A673 (cell line): ENCODE results near the gene TRERF1.

Source experiments
- EZH2 ChIP-seq: fragments of 200-600 bp; sonication (generic); IDR thresholded peaks from 2 replicates; pipeline ENCODE4 v1.6.1; 2017; ENCODE audit warnings: borderline replicate concordance, low read depth, mild to moderate bottlenecking, mixed read lengths, antibody characterized with exemption, low read length; ENCODE audit not compliant: poor library complexity, severe bottlenecking
- TF ChIP-seq, protein P1 (sequence below): fragments of 300-800, 200-600 bp; sonication (generic); conservative IDR thresholded peaks from 2 replicates; pipeline ENCODE4 v1.5.1; 2017; ENCODE audit warnings: low read depth, mild to moderate bottlenecking, antibody characterized with exemption, low read length, moderate library complexity, mixed read lengths

DNA sequence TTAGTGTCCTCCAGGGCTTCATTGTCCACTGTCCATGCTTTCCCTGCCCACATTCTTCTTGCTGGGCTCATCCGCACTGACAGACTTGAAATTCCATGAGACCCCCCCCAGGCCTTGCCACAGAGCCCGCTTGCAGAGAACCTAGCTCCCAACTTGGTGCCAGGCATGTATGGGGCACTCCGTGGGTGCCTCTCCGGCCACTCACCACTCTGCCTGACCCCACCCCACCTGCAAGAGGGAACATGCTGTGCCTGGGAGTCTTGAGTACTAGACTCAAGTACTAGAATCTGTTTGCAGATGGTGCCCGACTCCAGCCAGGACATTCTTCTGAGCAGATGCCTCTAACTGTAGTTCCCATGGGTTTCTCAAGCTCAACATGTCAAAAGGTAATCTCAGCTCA is 47.9 kb downstream of the TRERF1 start:
- TF ChIP-seq, protein P1, sequence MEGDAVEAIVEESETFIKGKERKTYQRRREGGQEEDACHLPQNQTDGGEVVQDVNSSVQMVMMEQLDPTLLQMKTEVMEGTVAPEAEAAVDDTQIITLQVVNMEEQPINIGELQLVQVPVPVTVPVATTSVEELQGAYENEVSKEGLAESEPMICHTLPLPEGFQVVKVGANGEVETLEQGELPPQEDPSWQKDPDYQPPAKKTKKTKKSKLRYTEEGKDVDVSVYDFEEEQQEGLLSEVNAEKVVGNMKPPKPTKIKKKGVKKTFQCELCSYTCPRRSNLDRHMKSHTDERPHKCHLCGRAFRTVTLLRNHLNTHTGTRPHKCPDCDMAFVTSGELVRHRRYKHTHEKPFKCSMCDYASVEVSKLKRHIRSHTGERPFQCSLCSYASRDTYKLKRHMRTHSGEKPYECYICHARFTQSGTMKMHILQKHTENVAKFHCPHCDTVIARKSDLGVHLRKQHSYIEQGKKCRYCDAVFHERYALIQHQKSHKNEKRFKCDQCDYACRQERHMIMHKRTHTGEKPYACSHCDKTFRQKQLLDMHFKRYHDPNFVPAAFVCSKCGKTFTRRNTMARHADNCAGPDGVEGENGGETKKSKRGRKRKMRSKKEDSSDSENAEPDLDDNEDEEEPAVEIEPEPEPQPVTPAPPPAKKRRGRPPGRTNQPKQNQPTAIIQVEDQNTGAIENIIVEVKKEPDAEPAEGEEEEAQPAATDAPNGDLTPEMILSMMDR: no peak
- no peak for TF ChIP-seq EZH2
